ENCODE data around the gene ZNF710. TPM values are rescaled to one million over a fixed set of nuclear protein-coding genes. Genes with fewer than 3 reads are reported as not detected.
"Not testable (repeated sequence)": the region's sequence is repeated elsewhere in the genome, so short reads cannot be mapped to it uniquely, and the experiment has no call there.

ZNF710 gene
- total RNA-seq, 1 experiment from 2014 or later: 10.0 TPM

- no peaks in the 10 kb centered on the region for H3K36me3 ChIP-seq (ENCODE audit: control insufficient read depth in 1 of 2, insufficient read depth in 2 of 2, low read length in 2 of 2)
- DNase-seq (ENCODE audit: low read depth, low spot score) (no peak), ATAC-seq (no peak)
- H3K27me3 ChIP-seq (ENCODE audit: insufficient read depth, low read length): no peaks in the 10 kb centered on the region
- no peaks in the 10 kb centered on the region for H3K79me2 ChIP-seq (ENCODE audit: insufficient read depth, low read length)
- no peak overlapping the region for H3K4me3 ChIP-seq (replicated peaks in 1 of 2; ENCODE audit: low read depth in 1 of 2, low read length in 2 of 2)
- no peaks in the 10 kb centered on the region for H3K9me2 ChIP-seq (ENCODE audit: insufficient read depth)
- POLR2A ChIA-PET: no interaction called here
- intact Hi-C loops (cut with micrococcal nuclease): no loop called here
- no peak overlapping the region for H3K4me2 ChIP-seq (ENCODE audit: low read length)
- CTCF ChIA-PET: no interaction called here
- no peaks in the 10 kb centered on the region for H3K9me3 ChIP-seq (ENCODE audit: control insufficient read depth in 1 of 2, insufficient read depth in 1 of 2, low read depth in 1 of 2, low read length in 2 of 2)
- no peaks in the 10 kb centered on the region for H3K4me1 ChIP-seq (ENCODE audit: control insufficient read depth in 1 of 2, insufficient read depth in 2 of 2, low read length in 2 of 2)
- H3K27ac ChIP-seq (ENCODE audit: low read depth, low read length): no peak overlapping the region
- H2AFZ ChIP-seq (ENCODE audit: low read depth, low read length, poor library complexity, severe bottlenecking): no peak overlapping the region
- no peak overlapping the region for H3K9ac ChIP-seq (ENCODE audit: low read length)
- H4K20me1 ChIP-seq (ENCODE audit: insufficient read depth): no peaks in the 10 kb centered on the region
- TF ChIP-seq CEBPB (IDR thresholded peaks at IDR 0.05; ENCODE audit: low read depth): no peak
- TF ChIP-seq YY1 (IDR thresholded peaks at IDR 0.05; ENCODE audit: extremely low read depth, insufficient replicate concordance, low read depth, low read length): no peak
- no peak for TF ChIP-seq SRF (IDR thresholded peaks at IDR 0.05; ENCODE audit: low read depth)
- no peak for TF ChIP-seq EGR1 (IDR thresholded peaks at IDR 0.05; ENCODE audit: low read depth)
- TF ChIP-seq, protein P1, sequence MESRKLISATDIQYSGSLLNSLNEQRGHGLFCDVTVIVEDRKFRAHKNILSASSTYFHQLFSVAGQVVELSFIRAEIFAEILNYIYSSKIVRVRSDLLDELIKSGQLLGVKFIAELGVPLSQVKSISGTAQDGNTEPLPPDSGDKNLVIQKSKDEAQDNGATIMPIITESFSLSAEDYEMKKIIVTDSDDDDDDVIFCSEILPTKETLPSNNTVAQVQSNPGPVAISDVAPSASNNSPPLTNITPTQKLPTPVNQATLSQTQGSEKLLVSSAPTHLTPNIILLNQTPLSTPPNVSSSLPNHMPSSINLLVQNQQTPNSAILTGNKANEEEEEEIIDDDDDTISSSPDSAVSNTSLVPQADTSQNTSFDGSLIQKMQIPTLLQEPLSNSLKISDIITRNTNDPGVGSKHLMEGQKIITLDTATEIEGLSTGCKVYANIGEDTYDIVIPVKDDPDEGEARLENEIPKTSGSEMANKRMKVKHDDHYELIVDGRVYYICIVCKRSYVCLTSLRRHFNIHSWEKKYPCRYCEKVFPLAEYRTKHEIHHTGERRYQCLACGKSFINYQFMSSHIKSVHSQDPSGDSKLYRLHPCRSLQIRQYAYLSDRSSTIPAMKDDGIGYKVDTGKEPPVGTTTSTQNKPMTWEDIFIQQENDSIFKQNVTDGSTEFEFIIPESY (IDR thresholded peaks at IDR 0.05; ENCODE audit: extremely low read depth, insufficient replicate concordance, low read length): no peak
- TF ChIP-seq ZNF274 (IDR thresholded peaks at IDR 0.05; ENCODE audit: low read depth, low read length): no peak
- TF ChIP-seq FOSL1 (IDR thresholded peaks at IDR 0.05; ENCODE audit: low read depth): no peak
- TF ChIP-seq, protein P2, sequence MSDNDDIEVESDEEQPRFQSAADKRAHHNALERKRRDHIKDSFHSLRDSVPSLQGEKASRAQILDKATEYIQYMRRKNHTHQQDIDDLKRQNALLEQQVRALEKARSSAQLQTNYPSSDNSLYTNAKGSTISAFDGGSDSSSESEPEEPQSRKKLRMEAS (IDR thresholded peaks at IDR 0.05): no peak
- no peak for TF ChIP-seq POLR2A (IDR thresholded peaks at IDR 0.05; ENCODE audit: borderline replicate concordance, extremely low read depth, insufficient read depth, insufficient read length)
- TF ChIP-seq EZH2 (IDR thresholded peaks at IDR 0.05): no peak
- no peak for TF ChIP-seq JUND (IDR thresholded peaks at IDR 0.05)
- TF ChIP-seq CTCF (IDR thresholded peaks at IDR 0.05 in 2 of 3, conservative IDR thresholded peaks at IDR 0.05 in 1 of 3; ENCODE audit: borderline replicate concordance in 1 of 3, insufficient read depth in 1 of 3, low read depth in 2 of 3, low read length in 2 of 3): no peak
- TF ChIP-seq, protein P3, sequence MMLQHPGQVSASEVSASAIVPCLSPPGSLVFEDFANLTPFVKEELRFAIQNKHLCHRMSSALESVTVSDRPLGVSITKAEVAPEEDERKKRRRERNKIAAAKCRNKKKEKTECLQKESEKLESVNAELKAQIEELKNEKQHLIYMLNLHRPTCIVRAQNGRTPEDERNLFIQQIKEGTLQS (IDR thresholded peaks at IDR 0.05): no peak
- no peak for TF ChIP-seq ZFX (IDR thresholded peaks at IDR 0.05)
- no peak for TF ChIP-seq RAD21 (IDR thresholded peaks at IDR 0.05; ENCODE audit: low read depth)
- RAD21 ChIA-PET (ENCODE audit: low non-redundant PET in 1 of 2, low total read pairs in 2 of 2, uncharacterized antibody in 2 of 2, unreplicated experiment in 2 of 2): no interaction called here
- BruUV-seq (replicated peaks): no TSS peak
Measured at GRCh38 chr15:90067953-90068606, 67.0 kb downstream of the ZNF710 start.

GRCh38 chr15:90070623-90071022 is 69.5 kb downstream of the ZNF710 start:
- H3K9me2 ChIP-seq (ENCODE audit: insufficient read depth); H3K4me2 ChIP-seq (ENCODE audit: low read length); BruUV-seq (replicated peaks); H3K9ac ChIP-seq (ENCODE audit: low read length); ATAC-seq; H3K27ac ChIP-seq (ENCODE audit: low read depth, low read length); H3K9me3 ChIP-seq (ENCODE audit: control insufficient read depth in 1 of 2, insufficient read depth in 1 of 2, low read depth in 1 of 2, low read length in 2 of 2); H3K4me3 ChIP-seq (replicated peaks in 1 of 2; ENCODE audit: low read depth in 1 of 2, low read length in 2 of 2); H3K36me3 ChIP-seq (ENCODE audit: control insufficient read depth in 1 of 2, insufficient read depth in 2 of 2, low read length in 2 of 2); H2AFZ ChIP-seq (ENCODE audit: low read depth, low read length, poor library complexity, severe bottlenecking); RAD21 ChIA-PET (ENCODE audit: low non-redundant PET in 1 of 2, low total read pairs in 2 of 2, uncharacterized antibody in 2 of 2, unreplicated experiment in 2 of 2); H3K27me3 ChIP-seq (ENCODE audit: insufficient read depth, low read length); POLR2A ChIA-PET; DNase-seq (ENCODE audit: low read depth, low spot score); H3K79me2 ChIP-seq (ENCODE audit: insufficient read depth, low read length); H3K4me1 ChIP-seq (ENCODE audit: control insufficient read depth in 1 of 2, insufficient read depth in 2 of 2, low read length in 2 of 2); H4K20me1 ChIP-seq (ENCODE audit: insufficient read depth): not testable (repeated sequence)
- intact Hi-C loops (cut with micrococcal nuclease): loop anchor here (1.0 to 5.0 kb wide), 3 partner anchors 68 to 328 kb away; partner anchors contain the start of gene ZNF710
- CTCF ChIA-PET: interaction anchor here (1.2 to 2.3 kb wide), 4 partner anchors 15 to 331 kb away, joined by 3 to 15 read pairs (median 6); no protein-coding TSS in a partner anchor
